IMR-90 (cell line): ENCODE measurements around the gene SLC13A5. TPM values are rescaled to one million over a fixed set of nuclear protein-coding genes. Genes with fewer than 3 reads are reported as not detected.

Source experiments
- ATAC-seq: fragments of 200-7000 bp; cut with Tn5 transposase; 2 replicates; pipeline ENCODE4 v1.9.1; 2020; ENCODE audit warnings: low read depth, mild to moderate bottlenecking, moderate library complexity
- BruUV-seq: library from RNA; stranded (reverse); fragments of 400-500 nt; replicated peaks from 2 replicates; lab custom pipeline; 2021; lab: Mats Ljungman, UMichigan
- CTCF ChIA-PET: fragments of 300-600 bp; formaldehyde crosslinking; extraction: SDS; loops from one replicate; lab custom pipeline; 2021; ENCODE audit warnings: antibody characterized with exemption; lab: Yijun Ruan, JAX
- POLR2A ChIA-PET: fragments of 300-600 bp; sonication (Branson Sonifier 250); formaldehyde crosslinking; loops from one replicate; lab custom pipeline; 2022; ENCODE audit warnings: antibody characterized with exemption; ENCODE audit not compliant: unreplicated experiment; lab: Charles Lee
- DNase-seq: peaks from one replicate; pipeline ENCODE4 v3.0.0; 2013
- H2AFZ ChIP-seq: replicated peaks from 2 replicates; pipeline ENCODE3; 2013; ENCODE audit warnings: low read length, mild to moderate bottlenecking; ENCODE audit not compliant: poor library complexity
- H2AK5ac ChIP-seq: 2 replicates; pipeline ENCODE4 v1.6.1; 2013; ENCODE audit warnings: low read depth, low read length, inconsistent platforms
- H2AK9ac ChIP-seq: replicated peaks from 2 replicates; pipeline ENCODE3; 2013; ENCODE audit warnings: mild to moderate bottlenecking, low read depth, low read length, moderate library complexity; ENCODE audit not compliant: poor library complexity
- H2BK120ac ChIP-seq: 2 replicates; pipeline ENCODE4 v1.6.1; 2013; ENCODE audit warnings: low read depth, low read length, inconsistent platforms
- H2BK15ac ChIP-seq: 3 replicates; pipeline ENCODE4 v1.6.1; 2013; ENCODE audit warnings: low read depth, low read length, inconsistent platforms
- H2BK20ac ChIP-seq: 2 replicates; pipeline ENCODE4 v1.6.1; 2013; ENCODE audit warnings: low read depth, mild to moderate bottlenecking, inconsistent platforms, low read length, moderate library complexity
- H2BK5ac ChIP-seq: 2 replicates; pipeline ENCODE4 v1.6.1; 2013; ENCODE audit warnings: mild to moderate bottlenecking, low read depth, low read length, inconsistent platforms; ENCODE audit not compliant: poor library complexity, severe bottlenecking
- H3K14ac ChIP-seq: replicated peaks from 2 replicates; pipeline ENCODE4 v1.6.1; 2013; ENCODE audit warnings: low read depth, low read length, inconsistent platforms
- H3K18ac ChIP-seq: 2 replicates; pipeline ENCODE4 v1.6.1; 2013; ENCODE audit warnings: low read depth, low read length, control low read depth
- H3K23ac ChIP-seq: 2 replicates; pipeline ENCODE4 v1.6.1; 2013; ENCODE audit warnings: low read depth, low read length, inconsistent platforms
- H3K27ac ChIP-seq: 2 replicates; pipeline ENCODE4 v1.5.1; 2013; ENCODE audit warnings: mild to moderate bottlenecking, control low read depth, low read length; ENCODE audit not compliant: insufficient read depth
- H3K27me3 ChIP-seq: 2 replicates; pipeline ENCODE4 v1.6.1; 2013; ENCODE audit warnings: low read length; ENCODE audit not compliant: control insufficient read depth, insufficient read depth
- H3K36me3 ChIP-seq: 2 replicates; pipeline ENCODE4 v1.6.1; 2013; ENCODE audit warnings: low read length, mixed read lengths; ENCODE audit not compliant: control insufficient read depth, insufficient read depth
- H3K4ac ChIP-seq: 2 replicates; pipeline ENCODE4 v1.6.1; 2013; ENCODE audit warnings: low read depth, low read length, inconsistent platforms
- H3K4me1 ChIP-seq: 2 replicates; pipeline ENCODE4 v1.6.1; 2013; ENCODE audit warnings: low read length, mixed read lengths; ENCODE audit not compliant: control insufficient read depth, insufficient read depth
- H3K4me2 ChIP-seq: 2 replicates; pipeline ENCODE4 v1.6.1; 2013; ENCODE audit warnings: low read depth, mild to moderate bottlenecking, control low read depth, low read length, moderate library complexity
- H3K4me3 ChIP-seq: 2 replicates; pipeline ENCODE4 v1.5.1; 2013; ENCODE audit warnings: low read depth, mild to moderate bottlenecking, control low read depth, low read length, moderate library complexity; ENCODE audit not compliant: insufficient read depth
- H3K56ac ChIP-seq: 2 replicates; pipeline ENCODE4 v1.6.1; 2013; ENCODE audit warnings: low read length, inconsistent platforms; ENCODE audit not compliant: insufficient read depth; ENCODE audit errors: extremely low read depth
- H3K79me1 ChIP-seq, 2 experiments: 2 replicates each; pipeline ENCODE4 v1.6.1; 2013; ENCODE audit warnings: low read length in 2 of 2, inconsistent platforms in 1 of 2, low read depth in 1 of 2
- H3K9ac ChIP-seq: 2 replicates; pipeline ENCODE4 v1.6.1; 2013; ENCODE audit warnings: low read depth, low read length, control low read depth
- H3K9me1 ChIP-seq: 2 replicates; pipeline ENCODE4 v1.6.1; 2013; ENCODE audit warnings: low read length, inconsistent platforms; ENCODE audit not compliant: insufficient read depth
- H3K9me3 ChIP-seq: 2 replicates; pipeline ENCODE4 v1.6.1; 2013; ENCODE audit warnings: low read length; ENCODE audit not compliant: control insufficient read depth, insufficient read depth
- H4K20me1 ChIP-seq: 2 replicates; pipeline ENCODE4 v1.6.1; 2013; ENCODE audit warnings: low read length, inconsistent platforms; ENCODE audit not compliant: insufficient read depth
- H4K5ac ChIP-seq: 2 replicates; pipeline ENCODE4 v1.6.1; 2013; ENCODE audit warnings: mild to moderate bottlenecking, low read depth, low read length, control low read depth
- H4K8ac ChIP-seq, 2 experiments: 2 replicates each; pipeline ENCODE4 v1.6.1; 2013; ENCODE audit warnings: low read depth in 2 of 2, low read length in 2 of 2, control low read depth in 1 of 2, inconsistent platforms in 1 of 2
- H4K91ac ChIP-seq: 2 replicates; pipeline ENCODE4 v1.6.1; 2013; ENCODE audit warnings: low read depth, low read length, inconsistent platforms; ENCODE audit not compliant: insufficient read depth
- BHLHE40 ChIP-seq: fragments of 150-350 bp; IDR thresholded peaks from 2 replicates; pipeline ENCODE4 v1.6.1; 2016; ENCODE audit warnings: mild to moderate bottlenecking, low read depth, low read length
- CEBPB ChIP-seq: IDR thresholded peaks from 2 replicates; pipeline ENCODE4 v1.6.1; 2012; ENCODE audit warnings: low read depth, low read length, improper control_type of control experiment
- CHD1 ChIP-seq: IDR thresholded peaks from 2 replicates; pipeline ENCODE4 v1.6.1; 2012; ENCODE audit warnings: low read depth, low read length, improper control_type of control experiment
- FOS ChIP-seq: fragments of 150-350 bp; IDR thresholded peaks from 2 replicates; pipeline ENCODE4 v1.6.1; 2016; ENCODE audit warnings: low read depth, low read length
- MAFK ChIP-seq: IDR thresholded peaks from 2 replicates; pipeline ENCODE4 v1.6.1; 2012; ENCODE audit warnings: low read depth, low read length, improper control_type of control experiment
- MAZ ChIP-seq: IDR thresholded peaks from 2 replicates; pipeline ENCODE4 v1.6.1; 2012; ENCODE audit warnings: low read depth, mild to moderate bottlenecking, low read length, improper control_type of control experiment, moderate library complexity, borderline replicate concordance
- MXI1 ChIP-seq: IDR thresholded peaks from 2 replicates; pipeline ENCODE4 v1.6.1; 2012; ENCODE audit warnings: low read depth, mild to moderate bottlenecking, low read length, moderate library complexity, borderline replicate concordance
- NFE2L2 ChIP-seq: fragments of 150-350 bp; IDR thresholded peaks from 2 replicates; pipeline ENCODE4 v1.6.1; 2016; ENCODE audit warnings: low read depth, mild to moderate bottlenecking, low read length
- POLR2A ChIP-seq: IDR thresholded peaks from 2 replicates; pipeline ENCODE4 v1.6.1; 2012; ENCODE audit warnings: mild to moderate bottlenecking, low read depth, low read length
- RAD21 ChIP-seq: IDR thresholded peaks from 2 replicates; pipeline ENCODE4 v1.6.1; 2012; ENCODE audit warnings: low read length, improper control_type of control experiment
- RCOR1 ChIP-seq: IDR thresholded peaks from 2 replicates; pipeline ENCODE4 v1.6.1; 2012; ENCODE audit warnings: mild to moderate bottlenecking, low read length, improper control_type of control experiment; ENCODE audit not compliant: insufficient replicate concordance
- RFX5 ChIP-seq: IDR thresholded peaks from 2 replicates; pipeline ENCODE4 v1.8.0; 2012; ENCODE audit warnings: low read depth, mild to moderate bottlenecking, low read length, moderate library complexity
- SMC3 ChIP-seq: fragments of 150-350 bp; IDR thresholded peaks from 2 replicates; pipeline ENCODE4 v1.6.1; 2016; ENCODE audit warnings: low read depth, mild to moderate bottlenecking, antibody characterized with exemption, low read length, moderate library complexity
- WGBS, 2 experiments: methylation state at CpG; one replicate each; pipeline versions ENCODE4 v1.1.5 to v1.1.7; 2013; ENCODE audit warnings: missing lambda C conversion rate in 2 of 2; ENCODE audit not compliant: insufficient read length in 1 of 2; ENCODE audit errors: extremely low coverage in 2 of 2; 5-methylcytosine and 5-hydroxymethylcytosine counted together
- dilution Hi-C: fragments of 300-500 bp; cut with HindIII; formaldehyde crosslinking; loops from one replicate; pipeline ENCODE4 v1.14.3; 2018; ENCODE audit warnings: low sequenced_read_pairs; ENCODE audit not compliant: unreplicated experiment
- in situ Hi-C: fragments of 300-500 bp; cut with MboI; formaldehyde crosslinking; loops from 3 replicates; pipeline ENCODE4 v1.14.3; 2019; ENCODE audit warnings: low sequenced_read_pairs, inconsistent platforms, mixed read lengths
- intact Hi-C: fragments of 100-400 bp; cut with micrococcal nuclease; formaldehyde crosslinking; loops from 2 replicates; pipeline ENCODE4 v1.10.0; 2022
- polyA plus RNA-seq, 3 experiments: library from polyadenylated mRNA; depleted of rRNA; stranded (reverse); fragments of >200 nt; gene quantifications; 2 replicates each; pipeline ENCODE4 v1.2.3, GENCODE V29; 2012; ENCODE audit warnings: low replicate concordance in 1 of 3
- total RNA-seq: library from RNA; depleted of rRNA; stranded (reverse); fragments of >200 nt; gene quantifications from 2 replicates; pipeline ENCODE4 v1.2.3, GENCODE V29; 2012
- TF ChIP-seq, protein P1 (sequence below): fragments of 150-350 bp; IDR thresholded peaks from 2 replicates; pipeline ENCODE4 v1.6.1; 2017; ENCODE audit warnings: mild to moderate bottlenecking, antibody characterized with exemption, low read length, low read depth
- TF ChIP-seq, protein P2 (sequence below): fragments of 150-350 bp; IDR thresholded peaks from 2 replicates; pipeline ENCODE4 v1.6.1; 2016; ENCODE audit warnings: low read depth, mild to moderate bottlenecking, low read length, moderate library complexity, borderline replicate concordance
- TF ChIP-seq, protein P3 (sequence below): conservative IDR thresholded peaks from 2 replicates; pipeline ENCODE4 v1.5.1; 2012; ENCODE audit warnings: mild to moderate bottlenecking, low read depth, low read length, improper control_type of control experiment

Gene SLC13A5
- total and polyA plus RNA-seq, 2 of the 4 experiments (the other 2 are of a cell fraction) = not detected

DNA sequence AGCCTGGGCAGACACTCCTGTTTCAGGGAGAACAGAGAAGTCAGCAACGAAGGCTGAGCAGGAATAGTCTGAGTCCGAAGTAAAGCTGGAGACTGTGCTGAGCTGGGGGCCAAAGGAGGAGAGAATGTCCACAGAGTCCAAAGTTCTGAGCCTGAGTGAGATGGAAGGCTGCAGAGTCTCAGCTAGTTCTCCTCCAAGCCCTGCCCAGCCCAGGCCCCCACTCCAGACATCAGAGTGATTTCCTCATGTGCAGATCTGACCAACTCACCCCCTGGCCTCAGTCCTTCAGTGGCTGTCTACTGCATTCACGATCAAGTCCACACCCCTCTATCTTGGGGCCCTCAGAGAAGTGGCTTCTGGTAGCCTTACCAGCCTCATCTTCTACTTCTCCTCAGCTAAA is 21.6 kb downstream of the SLC13A5 start:
- Histone ChIP-seq H3K9me3 (no peaks in the 10 kb centered on the region), H3K4me1 (no peaks in the 10 kb centered on the region), H4K20me1 (no peaks in the 10 kb centered on the region), H4K91ac (no peak overlapping the region), H3K23ac (no peak overlapping the region), H2BK20ac (no peak overlapping the region), H3K9me1 (no peaks in the 10 kb centered on the region), H3K4ac (no peak overlapping the region), H4K5ac (no peak overlapping the region), H3K36me3 (no peaks in the 10 kb centered on the region), H3K27me3 (peaks cover 11% of the 10 kb centered on the region), H3K4me3 (no peak overlapping the region), H2AFZ (no peak overlapping the region), H2AK9ac (no peak overlapping the region), H3K4me2 (no peak overlapping the region), H3K79me1 (no peaks in the 10 kb centered on the region), H2BK15ac (no peak overlapping the region), H2BK120ac (no peak overlapping the region), H3K56ac (no peak overlapping the region), H3K9ac (no peak overlapping the region), H3K27ac (no peak overlapping the region), H2AK5ac (no peak overlapping the region), H3K18ac (no peak overlapping the region), H3K14ac (no peak overlapping the region), H2BK5ac (no peak overlapping the region), H4K8ac (no peak overlapping the region)
- WGBS, 2 experiments = 17% methylated on average over 1 of the region's 3 CpGs; no CpG with 5 or more reads in 1 of the 2 experiments
- in situ Hi-C loops (no loop called here), dilution Hi-C loops (no loop called here), intact Hi-C loops (no loop called here)
- DNase-seq = no peak
- POLR2A ChIA-PET = no interaction called here
- ATAC-seq = no peak
- BruUV-seq = no TSS peak
- TF ChIP-seq, protein P1, sequence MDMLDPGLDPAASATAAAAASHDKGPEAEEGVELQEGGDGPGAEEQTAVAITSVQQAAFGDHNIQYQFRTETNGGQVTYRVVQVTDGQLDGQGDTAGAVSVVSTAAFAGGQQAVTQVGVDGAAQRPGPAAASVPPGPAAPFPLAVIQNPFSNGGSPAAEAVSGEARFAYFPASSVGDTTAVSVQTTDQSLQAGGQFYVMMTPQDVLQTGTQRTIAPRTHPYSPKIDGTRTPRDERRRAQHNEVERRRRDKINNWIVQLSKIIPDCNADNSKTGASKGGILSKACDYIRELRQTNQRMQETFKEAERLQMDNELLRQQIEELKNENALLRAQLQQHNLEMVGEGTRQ = no peak
- TF ChIP-seq RFX5 (no peak), BHLHE40 (no peak), RAD21 (no peak), CEBPB (no peak), MAFK (no peak), RCOR1 (no peak), FOS (no peak), NFE2L2 (no peak), POLR2A (no peak), MXI1 (no peak), CHD1 (no peak), MAZ (no peak), SMC3 (no peak)
- TF ChIP-seq, protein P2, sequence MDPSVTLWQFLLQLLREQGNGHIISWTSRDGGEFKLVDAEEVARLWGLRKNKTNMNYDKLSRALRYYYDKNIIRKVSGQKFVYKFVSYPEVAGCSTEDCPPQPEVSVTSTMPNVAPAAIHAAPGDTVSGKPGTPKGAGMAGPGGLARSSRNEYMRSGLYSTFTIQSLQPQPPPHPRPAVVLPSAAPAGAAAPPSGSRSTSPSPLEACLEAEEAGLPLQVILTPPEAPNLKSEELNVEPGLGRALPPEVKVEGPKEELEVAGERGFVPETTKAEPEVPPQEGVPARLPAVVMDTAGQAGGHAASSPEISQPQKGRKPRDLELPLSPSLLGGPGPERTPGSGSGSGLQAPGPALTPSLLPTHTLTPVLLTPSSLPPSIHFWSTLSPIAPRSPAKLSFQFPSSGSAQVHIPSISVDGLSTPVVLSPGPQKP = no peak
- TF ChIP-seq, protein P3, sequence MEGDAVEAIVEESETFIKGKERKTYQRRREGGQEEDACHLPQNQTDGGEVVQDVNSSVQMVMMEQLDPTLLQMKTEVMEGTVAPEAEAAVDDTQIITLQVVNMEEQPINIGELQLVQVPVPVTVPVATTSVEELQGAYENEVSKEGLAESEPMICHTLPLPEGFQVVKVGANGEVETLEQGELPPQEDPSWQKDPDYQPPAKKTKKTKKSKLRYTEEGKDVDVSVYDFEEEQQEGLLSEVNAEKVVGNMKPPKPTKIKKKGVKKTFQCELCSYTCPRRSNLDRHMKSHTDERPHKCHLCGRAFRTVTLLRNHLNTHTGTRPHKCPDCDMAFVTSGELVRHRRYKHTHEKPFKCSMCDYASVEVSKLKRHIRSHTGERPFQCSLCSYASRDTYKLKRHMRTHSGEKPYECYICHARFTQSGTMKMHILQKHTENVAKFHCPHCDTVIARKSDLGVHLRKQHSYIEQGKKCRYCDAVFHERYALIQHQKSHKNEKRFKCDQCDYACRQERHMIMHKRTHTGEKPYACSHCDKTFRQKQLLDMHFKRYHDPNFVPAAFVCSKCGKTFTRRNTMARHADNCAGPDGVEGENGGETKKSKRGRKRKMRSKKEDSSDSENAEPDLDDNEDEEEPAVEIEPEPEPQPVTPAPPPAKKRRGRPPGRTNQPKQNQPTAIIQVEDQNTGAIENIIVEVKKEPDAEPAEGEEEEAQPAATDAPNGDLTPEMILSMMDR = no peak
- CTCF ChIA-PET = no interaction called here
